ENCODE results near the gene RBM26. TPM values are rescaled to one million over a fixed set of nuclear protein-coding genes. Genes with fewer than 3 reads are reported as not detected.

The RBM26 gene
- total RNA-seq, 1 donor from 2014 or later = 44.0 TPM

GRCh38 chr13:79423801-79424642 is 18.0 kb upstream of the RBM26 start:
- H3K9me3 ChIP-seq = no peaks in the 10 kb centered on the region
- H3K4me3 ChIP-seq = no peak overlapping the region
- DNase-seq = no peak
- no peaks in the 10 kb centered on the region for H3K27me3 ChIP-seq (ENCODE audit: low read depth)
- H3K4me1 ChIP-seq = no peaks in the 10 kb centered on the region
- intact Hi-C loops (cut with DNase I) = no loop called here
- no peaks in the 10 kb centered on the region for H3K36me3 ChIP-seq
- peak in 1 of 2 donors; percentile 77 for ATAC-seq
- no peak overlapping the region for H3K27ac ChIP-seq
- peak; percentile 66 for TF ChIP-seq CTCF (IDR thresholded peaks at IDR 0.05)

GRCh38 chr13:79423340-79423739 is 17.3 kb upstream of the RBM26 start:
- Histone ChIP-seq H3K4me1 (no peaks in the 10 kb centered on the region), H3K27me3 (ENCODE audit: low read depth) (no peaks in the 10 kb centered on the region), H3K9me3 (no peaks in the 10 kb centered on the region), H3K27ac (no peak overlapping the region), H3K4me3 (no peak overlapping the region), H3K36me3 (no peaks in the 10 kb centered on the region)
- no peak for DNase-seq
- intact Hi-C loops (cut with DNase I) = no loop called here
- no peak for TF ChIP-seq CTCF (IDR thresholded peaks at IDR 0.05)
- ATAC-seq = no peak

- no peaks in the 10 kb centered on the region for H3K27me3 ChIP-seq (ENCODE audit: low read depth)
- H3K36me3 ChIP-seq = no peaks in the 10 kb centered on the region
- H3K27ac ChIP-seq = no peak overlapping the region
- no peaks in the 10 kb centered on the region for H3K9me3 ChIP-seq
- H3K4me1 ChIP-seq = no peaks in the 10 kb centered on the region
- ATAC-seq (peak in 1 of 2 donors; percentile 45), DNase-seq (no peak)
- TF ChIP-seq CTCF (IDR thresholded peaks at IDR 0.05) = no peak
- intact Hi-C loops (cut with DNase I) = no loop called here
- H3K4me3 ChIP-seq = no peak overlapping the region
These were observed 13.3 kb upstream of the RBM26 start for GRCh38 chr13:79419365-79419764.

- no peaks in the 10 kb centered on the region for H3K27me3 ChIP-seq (ENCODE audit: low read depth)
- DNase-seq (no peak), ATAC-seq (no peak)
- no peak overlapping the region for H3K4me3 ChIP-seq
- no peaks in the 10 kb centered on the region for H3K36me3 ChIP-seq
- H3K4me1 ChIP-seq = no peaks in the 10 kb centered on the region
- TF ChIP-seq CTCF (IDR thresholded peaks at IDR 0.05) = no peak
- H3K9me3 ChIP-seq = no peaks in the 10 kb centered on the region
- intact Hi-C loops (cut with DNase I) = no loop called here
- H3K27ac ChIP-seq = no peak overlapping the region
These were observed 11.7 kb upstream of the RBM26 start for GRCh38 chr13:79417741-79418140.

GRCh38 chr13:79413521-79413920 is 7.5 kb upstream of the RBM26 start:
- no peak for TF ChIP-seq CTCF (IDR thresholded peaks at IDR 0.05)
- intact Hi-C loops (cut with DNase I) = no loop called here
- DNase-seq (no peak), ATAC-seq (peak; percentile 30 to 70)
- Histone ChIP-seq H3K27me3 (ENCODE audit: low read depth) (no peaks in the 10 kb centered on the region), H3K9me3 (no peaks in the 10 kb centered on the region), H3K36me3 (no peaks in the 10 kb centered on the region), H3K4me1 (no peaks in the 10 kb centered on the region), H3K4me3 (no peak overlapping the region), H3K27ac (no peak overlapping the region)
